Immature natural killer cell (primary cell): ENCODE measurements around the gene SCN2A. TPM values are rescaled to one million over a fixed set of nuclear protein-coding genes. Genes with fewer than 3 reads are reported as not detected.

Experiments used
- DNase-seq, 3 donors: peaks; one replicate each; pipeline ENCODE4 v3.0.0; 2022; ENCODE audit warnings: mixed read lengths in 1 of 3
- H3K27ac Mint-ChIP-seq, 6 donors: one replicate each; pipeline ENCODE4 v1.8.0; 2020; ENCODE audit warnings: mixed read lengths in 6 of 6, mild to moderate bottlenecking in 5 of 6, inconsistent platforms in 4 of 6, moderate library complexity in 3 of 6
- H3K27me3 Mint-ChIP-seq, 3 donors: one replicate each; pipeline ENCODE4 v1.8.0; 2020 to 2021; ENCODE audit warnings: low read depth in 3 of 3, mild to moderate bottlenecking in 3 of 3, mixed read lengths in 3 of 3, moderate library complexity in 3 of 3, inconsistent platforms in 1 of 3
- H3K36me3 Mint-ChIP-seq, 3 donors: one replicate each; pipeline ENCODE4 v1.8.0; 2020; ENCODE audit warnings: mixed read lengths in 3 of 3, inconsistent platforms in 2 of 3, mild to moderate bottlenecking in 2 of 3
- H3K4me1 Mint-ChIP-seq, 2 donors: one replicate each; pipeline ENCODE4 v1.8.0; 2020; ENCODE audit warnings: inconsistent platforms in 2 of 2, mild to moderate bottlenecking in 2 of 2, mixed read lengths in 2 of 2, moderate library complexity in 1 of 2
- H3K4me3 Mint-ChIP-seq, 5 donors: one replicate each; pipeline ENCODE4 v1.8.0; 2020; ENCODE audit warnings: mild to moderate bottlenecking in 5 of 5, mixed read lengths in 5 of 5, inconsistent platforms in 3 of 5, moderate library complexity in 3 of 5
- H3K9me3 Mint-ChIP-seq, 6 donors: one replicate each; pipeline ENCODE4 v1.8.0; 2020; ENCODE audit warnings: mild to moderate bottlenecking in 6 of 6, mixed read lengths in 6 of 6, inconsistent platforms in 4 of 6, moderate library complexity in 3 of 6
- polyA plus RNA-seq, 3 donors: library from polyadenylated mRNA; unstranded; fragments of 300-500 nt; fragmentation: Illumina TruSeq; gene quantifications; one replicate each; pipeline ENCODE4 v1.2.3, GENCODE V29; 2021

Gene SCN2A
- not detected for polyA plus RNA-seq

GRCh38 chr2:165239230-165239629 is at the start of gene SCN2A:
SCN2A (plus strand) TSS chr2:165239414; CDS start chr2:165295824, 56,410 bp downstream.
- H3K4me1 Mint-ChIP-seq = no peaks in the 10 kb centered on the region
- no peak within 1 kb of the TSS for H3K4me3 Mint-ChIP-seq
- no peak for DNase-seq
- no peaks in the 10 kb centered on the region for H3K36me3 Mint-ChIP-seq
- H3K27me3 Mint-ChIP-seq = peaks cover 0 to 4% (median 0%) of the 10 kb centered on the region in 3 donors
- H3K27ac Mint-ChIP-seq = no peak within 1 kb of the TSS
- H3K9me3 Mint-ChIP-seq = peaks cover 0 to 4% (median 0%) of the 10 kb centered on the region in 6 donors

- H3K36me3 Mint-ChIP-seq = no peaks in the 10 kb centered on the region
- H3K9me3 Mint-ChIP-seq = peaks cover 0 to 3% (median 0%) of the 10 kb centered on the region in 6 donors
- H3K4me3 Mint-ChIP-seq = no peak overlapping the region
- H3K4me1 Mint-ChIP-seq = no peaks in the 10 kb centered on the region
- no peak overlapping the region for H3K27ac Mint-ChIP-seq
- peaks cover 0 to 3% (median 2%) of the 10 kb centered on the region in 3 donors for H3K27me3 Mint-ChIP-seq
- DNase-seq = no peak
Measured at GRCh38 chr2:165191096-165191728, 48.0 kb upstream of the SCN2A start.

DNA sequence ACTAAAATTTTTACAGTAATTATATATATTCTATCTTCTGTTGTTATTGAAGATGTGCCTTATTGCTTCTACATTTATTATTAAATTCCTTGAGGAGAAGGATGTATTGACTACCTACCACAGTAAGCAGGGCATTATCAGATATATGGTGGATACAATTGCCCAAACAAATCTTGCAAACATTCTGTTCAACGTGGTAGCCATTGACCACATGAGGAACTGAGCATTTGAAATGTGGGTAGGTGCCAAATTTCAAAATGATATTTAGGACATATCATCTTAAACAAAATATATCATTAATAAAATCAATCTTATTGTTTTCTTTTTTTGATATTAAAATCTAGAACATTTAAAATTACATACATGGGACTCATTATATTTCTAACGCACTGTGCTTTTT is 46.5 kb upstream of the SCN2A start:
- H3K4me1 Mint-ChIP-seq = no peaks in the 10 kb centered on the region
- no peak overlapping the region for H3K4me3 Mint-ChIP-seq
- H3K27me3 Mint-ChIP-seq = no peaks in the 10 kb centered on the region
- H3K36me3 Mint-ChIP-seq = no peaks in the 10 kb centered on the region
- DNase-seq = no peak
- no peak overlapping the region for H3K27ac Mint-ChIP-seq
- peaks cover 0 to 3% (median 0%) of the 10 kb centered on the region in 6 donors for H3K9me3 Mint-ChIP-seq

DNA sequence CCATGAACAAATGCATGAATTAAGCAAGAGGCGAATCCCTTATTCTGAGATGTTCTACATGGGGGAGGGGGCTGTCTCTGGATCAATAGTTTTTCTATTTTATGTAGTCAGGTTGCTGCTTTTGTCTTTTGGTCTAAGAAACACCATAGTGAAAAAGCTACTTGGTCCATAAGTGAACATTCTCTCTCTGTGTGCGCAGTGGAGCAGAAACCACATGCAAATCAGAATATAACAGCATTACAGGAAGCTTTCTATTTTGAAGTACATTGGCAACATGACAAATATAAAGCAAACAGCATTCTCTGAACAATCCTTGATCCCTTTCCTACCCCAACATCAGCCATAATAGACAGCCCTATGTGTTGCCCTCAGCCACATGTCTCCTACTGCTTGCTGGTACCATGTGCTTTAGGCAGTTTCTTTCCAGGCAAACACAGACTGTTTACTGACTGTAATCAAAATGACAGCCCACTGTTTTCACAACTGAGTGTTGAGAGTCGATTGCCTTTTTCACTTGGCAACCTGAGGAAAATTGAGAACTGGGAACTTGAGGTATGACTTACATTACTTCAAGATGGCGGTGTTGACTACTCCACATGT is 45.9 kb upstream of the SCN2A start:
- Mint-ChIP-seq H3K4me1 (no peaks in the 10 kb centered on the region), H3K4me3 (no peak overlapping the region), H3K36me3 (no peaks in the 10 kb centered on the region), H3K27ac (no peak overlapping the region), H3K27me3 (no peaks in the 10 kb centered on the region), H3K9me3 (peaks cover 0 to 3% (median 0%) of the 10 kb centered on the region in 6 donors)
- DNase-seq = no peak

DNA sequence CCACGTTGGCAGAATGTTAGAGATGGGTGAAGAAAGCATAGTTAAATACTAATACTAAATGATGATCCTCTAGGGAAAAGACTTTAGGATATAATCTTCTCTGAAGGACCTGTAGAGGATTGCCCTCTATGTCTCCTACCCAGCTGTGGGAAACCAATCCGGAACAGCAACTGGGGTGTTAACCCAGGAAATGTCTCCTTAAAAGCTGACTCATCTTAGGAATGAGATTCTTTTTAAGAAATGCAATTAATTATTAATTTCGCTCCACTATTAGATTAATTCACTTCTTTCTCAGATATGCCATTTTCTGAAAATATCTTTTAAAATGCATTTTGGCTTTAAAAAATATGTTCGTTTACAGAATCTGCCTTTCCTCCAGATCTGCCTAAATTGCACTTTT is 42.8 kb upstream of the SCN2A start:
- Mint-ChIP-seq H3K9me3 (peaks cover 0 to 1% (median 0%) of the 10 kb centered on the region in 6 donors), H3K27ac (no peak overlapping the region), H3K27me3 (peaks cover 0 to 1% (median 0%) of the 10 kb centered on the region in 3 donors), H3K4me3 (no peak overlapping the region), H3K36me3 (no peaks in the 10 kb centered on the region), H3K4me1 (no peaks in the 10 kb centered on the region)
- DNase-seq = no peak

- H3K4me1 Mint-ChIP-seq = no peaks in the 10 kb centered on the region
- no peak for DNase-seq
- H3K36me3 Mint-ChIP-seq = no peaks in the 10 kb centered on the region
- H3K27me3 Mint-ChIP-seq = peaks cover 0 to 1% (median 0%) of the 10 kb centered on the region in 3 donors
- no peaks in the 10 kb centered on the region for H3K9me3 Mint-ChIP-seq
- H3K27ac Mint-ChIP-seq = no peak overlapping the region
- no peak overlapping the region for H3K4me3 Mint-ChIP-seq
Measured at GRCh38 chr2:165197346-165197745, 41.9 kb upstream of the SCN2A start.

DNA sequence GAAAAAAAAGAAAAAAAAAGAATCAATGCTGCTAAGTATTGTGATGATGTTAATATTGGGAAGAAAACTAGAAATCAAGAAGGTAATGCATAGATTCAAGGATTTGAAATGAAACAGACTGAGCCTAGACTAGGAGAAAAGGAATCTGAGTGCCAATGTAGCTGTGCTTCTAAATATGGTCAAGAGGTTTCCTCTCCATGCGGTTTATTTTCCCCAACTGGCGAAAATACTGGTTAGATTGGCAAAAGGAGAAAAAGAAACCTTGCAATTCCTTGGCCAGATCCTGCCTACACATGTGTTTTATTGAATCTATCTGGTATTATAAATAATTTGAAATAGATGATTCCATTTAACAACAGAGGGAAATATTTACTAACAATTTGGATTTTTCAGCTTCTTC is 41.0 kb upstream of the SCN2A start:
- Mint-ChIP-seq H3K27ac (no peak overlapping the region), H3K27me3 (peaks cover 0 to 1% (median 0%) of the 10 kb centered on the region in 3 donors), H3K4me3 (no peak overlapping the region), H3K4me1 (no peaks in the 10 kb centered on the region), H3K36me3 (no peaks in the 10 kb centered on the region), H3K9me3 (no peaks in the 10 kb centered on the region)
- no peak for DNase-seq

DNA sequence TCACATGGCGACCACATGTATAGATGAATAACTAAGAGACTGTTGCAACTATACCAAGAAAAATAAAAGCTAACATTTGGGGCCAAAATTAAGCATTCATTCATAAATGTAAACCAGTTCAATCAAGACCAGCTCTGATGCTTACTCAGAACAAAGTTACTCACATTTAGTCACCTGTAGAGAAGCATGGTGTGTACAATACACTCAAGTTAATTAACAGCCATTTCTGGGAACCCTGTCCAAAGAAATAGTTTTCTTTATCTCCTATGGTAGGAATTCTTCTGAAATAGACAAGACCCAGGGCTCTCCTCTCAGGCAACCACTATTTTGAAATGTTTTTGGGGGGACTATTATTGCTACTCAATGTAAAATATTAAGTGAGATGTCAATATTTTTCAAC is 37.0 kb upstream of the SCN2A start:
- H3K4me3 Mint-ChIP-seq = no peak overlapping the region
- peaks cover 0 to 3% (median 1%) of the 10 kb centered on the region in 3 donors for H3K27me3 Mint-ChIP-seq
- no peaks in the 10 kb centered on the region for H3K36me3 Mint-ChIP-seq
- peaks cover 3 to 10% of the 10 kb centered on the region in 2 donors for H3K4me1 Mint-ChIP-seq
- H3K27ac Mint-ChIP-seq = no peak overlapping the region
- H3K9me3 Mint-ChIP-seq = no peaks in the 10 kb centered on the region
- DNase-seq = no peak

DNA sequence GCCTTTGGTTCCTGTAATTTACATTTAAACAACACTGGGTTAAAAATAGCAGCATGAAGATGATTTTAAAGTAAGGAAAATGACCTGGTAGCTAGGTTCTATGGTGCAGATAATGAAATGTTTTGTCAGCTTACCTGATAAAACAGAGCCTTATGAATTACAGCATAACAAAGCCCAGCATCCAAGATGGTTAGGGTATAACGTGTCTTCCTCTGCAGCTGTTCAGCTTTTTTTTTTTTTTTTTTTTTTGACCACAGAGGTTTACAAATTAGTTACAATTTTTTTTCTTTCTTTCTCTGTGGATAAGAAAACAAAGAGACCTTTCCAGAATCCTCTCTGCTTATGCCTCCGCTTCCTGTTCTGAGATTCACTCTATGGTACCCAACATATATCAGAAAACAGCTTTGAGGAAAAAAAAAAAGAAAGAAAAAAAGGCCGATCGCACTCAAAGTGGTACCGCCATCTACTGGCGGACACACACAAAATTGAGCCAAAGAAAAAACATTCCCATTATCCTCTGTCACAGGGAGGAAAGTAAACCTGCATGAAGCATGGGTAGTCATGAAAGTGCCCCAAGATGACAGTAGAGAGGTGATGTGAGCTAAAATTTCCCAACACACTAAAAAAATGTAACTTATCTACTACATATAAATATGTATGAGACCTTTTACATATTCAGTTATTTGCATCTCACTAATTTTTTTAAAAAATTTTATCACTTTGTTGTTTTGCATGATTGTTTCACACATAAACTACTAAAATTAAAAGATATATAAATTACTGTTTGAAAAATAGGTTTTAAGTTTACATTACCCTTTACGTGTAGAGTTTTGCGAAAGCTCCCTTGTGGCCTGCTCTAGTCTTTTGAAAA is 35.3 kb upstream of the SCN2A start, which contains the start of gene SCN3A:
SCN3A (minus strand) TSS at position 362 of the 871 bp plus-strand sequence. CDS start 27,656 bp downstream, outside the sequence.
- no peak within 1 kb of the TSS for H3K27ac Mint-ChIP-seq
- peaks cover 0 to 2% (median 0%) of the 10 kb centered on the region in 6 donors for H3K9me3 Mint-ChIP-seq
- H3K36me3 Mint-ChIP-seq = no peaks in the 10 kb centered on the region
- H3K27me3 Mint-ChIP-seq = peaks cover 0 to 3% (median 1%) of the 10 kb centered on the region in 3 donors
- peak within 1 kb of the TSS in 4 of 5 donors; percentile 12 to 54 (median 32) for H3K4me3 Mint-ChIP-seq
- H3K4me1 Mint-ChIP-seq = peaks cover 3 to 10% of the 10 kb centered on the region in 2 donors
- peak in 1 of 3 donors; percentile 1 for DNase-seq

GRCh38 chr2:165205865-165206264 is 33.3 kb upstream of the SCN2A start:
- no peak overlapping the region for H3K4me3 Mint-ChIP-seq
- H3K36me3 Mint-ChIP-seq = no peaks in the 10 kb centered on the region
- no peak overlapping the region for H3K27ac Mint-ChIP-seq
- peaks cover 0 to 3% (median 0%) of the 10 kb centered on the region in 3 donors for H3K27me3 Mint-ChIP-seq
- DNase-seq = no peak
- H3K9me3 Mint-ChIP-seq = peaks cover 0 to 2% (median 0%) of the 10 kb centered on the region in 6 donors
- H3K4me1 Mint-ChIP-seq = peaks cover 3 to 10% of the 10 kb centered on the region in 2 donors

- Mint-ChIP-seq H3K4me1 (peaks cover 3 to 10% of the 10 kb centered on the region in 2 donors), H3K27me3 (peaks cover 0 to 3% (median 2%) of the 10 kb centered on the region in 3 donors), H3K27ac (no peak overlapping the region), H3K4me3 (no peak overlapping the region), H3K9me3 (peaks cover 0 to 2% (median 0%) of the 10 kb centered on the region in 6 donors), H3K36me3 (no peaks in the 10 kb centered on the region)
- DNase-seq = no peak
Measured at GRCh38 chr2:165208094-165208493, 31.1 kb upstream of the SCN2A start.

GRCh38 chr2:165214093-165214492 is 25.1 kb upstream of the SCN2A start:
- H3K27ac Mint-ChIP-seq = no peak overlapping the region
- no peaks in the 10 kb centered on the region for H3K4me1 Mint-ChIP-seq
- no peaks in the 10 kb centered on the region for H3K36me3 Mint-ChIP-seq
- H3K4me3 Mint-ChIP-seq = no peak overlapping the region
- H3K9me3 Mint-ChIP-seq = no peaks in the 10 kb centered on the region
- peaks cover 0 to 8% (median 0%) of the 10 kb centered on the region in 3 donors for H3K27me3 Mint-ChIP-seq
- DNase-seq = no peak

GRCh38 chr2:165219481-165219880 is 19.7 kb upstream of the SCN2A start:
- H3K36me3 Mint-ChIP-seq = no peaks in the 10 kb centered on the region
- H3K9me3 Mint-ChIP-seq = no peaks in the 10 kb centered on the region
- no peak overlapping the region for H3K4me3 Mint-ChIP-seq
- peaks cover 0 to 6% (median 4%) of the 10 kb centered on the region in 3 donors for H3K27me3 Mint-ChIP-seq
- no peak overlapping the region for H3K27ac Mint-ChIP-seq
- no peaks in the 10 kb centered on the region for H3K4me1 Mint-ChIP-seq
- DNase-seq = no peak

DNA sequence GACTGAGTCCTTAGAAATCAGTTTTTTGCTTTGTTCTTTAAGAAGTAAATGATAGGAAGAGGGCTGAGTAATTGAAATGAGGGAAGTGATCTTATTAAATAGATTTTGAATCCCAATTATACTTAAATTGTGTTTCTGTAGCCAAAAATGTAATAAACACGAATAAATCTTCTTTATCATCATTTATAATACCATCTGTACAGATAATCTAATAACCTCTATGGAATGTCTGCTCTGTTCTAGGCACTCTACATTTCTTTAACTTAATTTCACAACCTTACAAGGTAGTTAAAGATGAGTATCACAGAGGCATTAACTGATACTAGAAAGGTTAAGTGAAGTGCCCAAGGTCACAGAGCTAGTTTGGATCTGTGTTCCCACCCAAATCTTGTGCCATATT is 14.3 kb upstream of the SCN2A start:
- H3K27me3 Mint-ChIP-seq = peaks cover 0 to 4% (median 2%) of the 10 kb centered on the region in 3 donors
- H3K4me3 Mint-ChIP-seq = no peak overlapping the region
- H3K9me3 Mint-ChIP-seq = no peaks in the 10 kb centered on the region
- H3K4me1 Mint-ChIP-seq = no peaks in the 10 kb centered on the region
- no peak overlapping the region for H3K27ac Mint-ChIP-seq
- no peak for DNase-seq
- H3K36me3 Mint-ChIP-seq = no peaks in the 10 kb centered on the region
